C4-2B (cell line): ENCODE results near the gene COL24A1.
A peak's percentile ranks its signal among the peaks of the same experiment; 100 is the strongest.

Experiments
- H3K27ac ChIP-seq: fragments of 450-650 bp; 2 replicates; pipeline ENCODE4 v1.5.1; 2017
- ZFX ChIP-seq: fragments of 450-650 bp; IDR thresholded peaks from 2 replicates; pipeline ENCODE4 v1.6.1; 2017
- TF ChIP-seq, protein P1 (sequence below): fragments of 450-650 bp; conservative IDR thresholded peaks from 2 replicates; pipeline ENCODE4 v1.5.1; 2017; ENCODE audit warnings: mild to moderate bottlenecking

COL24A1 gene

DNA sequence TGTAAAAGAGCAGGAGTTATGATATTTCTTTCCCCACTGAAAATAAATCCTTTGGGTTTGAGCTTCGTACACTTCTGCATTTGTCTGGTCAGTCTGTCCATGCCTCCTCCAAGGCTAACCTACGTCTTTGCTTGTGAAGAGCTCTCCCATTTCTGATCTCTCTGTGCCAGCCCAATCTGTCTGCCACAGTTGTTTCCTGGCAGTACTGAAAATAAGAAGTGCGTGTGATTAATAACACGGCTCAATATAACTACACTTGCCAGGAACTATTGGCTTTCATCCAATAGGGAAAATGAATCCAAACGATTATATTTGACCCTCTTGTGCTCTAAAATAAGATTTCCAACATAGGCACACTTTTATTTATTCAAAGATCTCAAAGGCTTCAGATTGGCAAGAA, 19.2 kb upstream of the COL24A1 start:
- TF ChIP-seq, protein P1, sequence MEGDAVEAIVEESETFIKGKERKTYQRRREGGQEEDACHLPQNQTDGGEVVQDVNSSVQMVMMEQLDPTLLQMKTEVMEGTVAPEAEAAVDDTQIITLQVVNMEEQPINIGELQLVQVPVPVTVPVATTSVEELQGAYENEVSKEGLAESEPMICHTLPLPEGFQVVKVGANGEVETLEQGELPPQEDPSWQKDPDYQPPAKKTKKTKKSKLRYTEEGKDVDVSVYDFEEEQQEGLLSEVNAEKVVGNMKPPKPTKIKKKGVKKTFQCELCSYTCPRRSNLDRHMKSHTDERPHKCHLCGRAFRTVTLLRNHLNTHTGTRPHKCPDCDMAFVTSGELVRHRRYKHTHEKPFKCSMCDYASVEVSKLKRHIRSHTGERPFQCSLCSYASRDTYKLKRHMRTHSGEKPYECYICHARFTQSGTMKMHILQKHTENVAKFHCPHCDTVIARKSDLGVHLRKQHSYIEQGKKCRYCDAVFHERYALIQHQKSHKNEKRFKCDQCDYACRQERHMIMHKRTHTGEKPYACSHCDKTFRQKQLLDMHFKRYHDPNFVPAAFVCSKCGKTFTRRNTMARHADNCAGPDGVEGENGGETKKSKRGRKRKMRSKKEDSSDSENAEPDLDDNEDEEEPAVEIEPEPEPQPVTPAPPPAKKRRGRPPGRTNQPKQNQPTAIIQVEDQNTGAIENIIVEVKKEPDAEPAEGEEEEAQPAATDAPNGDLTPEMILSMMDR = no peak
- TF ChIP-seq ZFX = no peak
- H3K27ac ChIP-seq = no peak overlapping the region

DNA sequence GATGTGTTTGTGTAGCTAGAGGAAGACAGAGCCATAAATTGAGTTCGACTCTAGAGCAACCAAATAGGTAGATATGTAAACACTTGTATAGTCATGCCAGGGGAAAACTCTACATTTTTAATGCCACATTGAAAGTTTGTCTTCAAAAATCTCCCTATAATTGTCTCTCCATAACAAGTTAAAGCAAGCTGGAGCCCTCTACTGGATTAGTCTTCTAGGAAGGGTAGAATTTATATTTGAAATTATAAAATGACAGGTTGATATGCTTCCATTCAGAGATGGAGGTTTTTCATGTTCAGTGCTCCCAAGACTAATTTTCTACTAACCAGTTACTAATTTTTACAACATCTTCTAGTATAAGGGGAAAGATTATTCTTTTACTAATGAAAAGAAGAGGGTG, 13.1 kb upstream of the COL24A1 start:
- TF ChIP-seq ZFX = no peak
- TF ChIP-seq, protein P1 = peak; percentile 26
- no peak overlapping the region for H3K27ac ChIP-seq

DNA sequence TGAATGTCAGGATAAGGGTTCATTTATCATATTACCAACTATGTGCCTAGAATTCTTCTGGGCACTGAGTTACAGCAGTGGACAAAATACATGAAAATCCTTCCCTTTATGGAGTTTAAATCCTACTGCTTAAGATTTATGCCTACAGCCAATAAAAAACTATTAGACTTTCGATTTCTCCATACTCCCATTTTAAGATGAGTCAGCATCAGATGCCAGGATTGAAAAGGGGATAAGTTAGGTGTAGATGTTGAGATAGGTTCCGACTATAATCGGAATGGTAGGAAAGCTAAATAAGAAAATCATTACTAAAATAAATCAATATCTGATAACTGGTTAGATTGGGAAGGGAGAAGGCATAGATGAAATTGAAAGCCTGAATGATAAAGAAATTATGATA, 3.2 kb upstream of the COL24A1 start:
- no peak overlapping the region for H3K27ac ChIP-seq
- TF ChIP-seq, protein P1 = no peak
- TF ChIP-seq ZFX = no peak

DNA sequence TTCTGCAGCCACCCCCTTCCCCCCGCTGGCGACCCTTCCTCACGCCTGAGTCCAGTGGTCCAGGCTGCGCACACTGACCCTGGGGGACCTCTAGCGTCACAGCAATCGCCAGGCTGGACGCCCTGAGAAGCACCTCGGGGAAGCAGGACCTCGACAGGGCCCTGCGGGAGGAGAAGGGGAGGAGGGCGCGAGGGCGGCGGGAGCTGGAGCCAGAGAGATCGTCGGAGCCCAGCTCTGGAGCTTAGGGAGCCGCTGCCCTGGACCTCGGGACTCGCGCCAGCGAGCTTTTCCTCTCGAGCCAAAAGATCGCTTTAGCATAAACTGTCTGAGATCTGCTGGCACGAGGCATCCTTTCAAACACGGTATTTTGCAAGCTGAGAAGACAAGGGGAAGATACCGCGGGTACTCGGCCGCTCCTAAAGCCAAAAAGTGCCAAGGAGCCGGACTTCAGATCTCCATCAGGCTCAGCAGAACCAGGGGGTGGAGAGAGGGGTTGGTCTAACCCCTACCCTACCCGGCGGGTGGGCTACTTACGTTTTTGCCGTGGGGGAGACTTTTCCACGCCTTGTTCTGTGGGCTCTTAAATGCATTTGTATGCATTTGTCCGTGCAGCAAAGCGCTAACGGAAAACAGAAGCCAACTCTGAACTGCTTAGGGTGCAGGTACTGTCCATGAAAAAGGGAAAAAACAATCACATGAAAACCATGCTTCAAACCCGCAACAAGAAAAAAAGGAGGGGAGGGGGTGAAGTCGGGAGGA, 586 bp downstream of the COL24A1 start:
- TF ChIP-seq, protein P1 = no peak
- TF ChIP-seq ZFX = no peak
- no peak overlapping the region for H3K27ac ChIP-seq

DNA sequence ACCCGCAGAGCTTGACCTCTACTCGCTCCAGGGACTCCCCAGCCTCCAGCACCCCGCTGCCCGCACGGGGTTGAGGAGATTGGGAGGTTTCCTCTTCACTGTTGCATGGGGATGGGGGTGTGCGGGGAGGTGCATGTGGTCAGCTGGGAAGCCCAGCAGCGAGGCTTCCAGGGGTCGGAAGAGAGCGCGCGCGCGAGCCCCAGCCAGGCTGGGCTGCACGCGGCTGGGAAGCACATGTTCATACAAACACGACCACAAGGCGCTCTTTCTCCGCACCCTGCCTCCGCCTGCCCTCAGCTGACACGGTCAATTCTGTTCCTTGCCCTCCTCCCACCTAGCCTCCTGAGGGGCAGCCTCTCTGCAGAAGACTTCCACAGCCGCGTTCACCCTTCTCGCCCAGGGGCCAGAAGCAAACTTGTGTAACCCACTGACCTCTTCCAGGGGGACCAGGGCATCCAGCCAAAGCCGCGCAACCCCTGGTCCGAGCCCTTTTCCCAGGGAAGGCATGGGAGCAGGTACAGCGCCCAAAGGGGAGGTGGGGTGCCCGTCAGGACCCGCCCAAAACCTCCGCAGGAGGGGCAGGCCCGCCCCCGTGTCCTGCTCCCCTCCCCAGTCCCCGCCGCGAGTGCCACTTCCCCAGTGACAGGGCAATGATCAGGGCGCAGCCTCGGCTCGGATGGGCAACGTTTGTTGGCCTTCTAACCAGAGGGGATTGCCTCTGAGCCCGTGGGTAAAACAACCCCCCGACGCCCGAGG, 1.3 kb downstream of the COL24A1 start:
- no peak for TF ChIP-seq ZFX
- TF ChIP-seq, protein P1 = no peak
- no peak overlapping the region for H3K27ac ChIP-seq

DNA sequence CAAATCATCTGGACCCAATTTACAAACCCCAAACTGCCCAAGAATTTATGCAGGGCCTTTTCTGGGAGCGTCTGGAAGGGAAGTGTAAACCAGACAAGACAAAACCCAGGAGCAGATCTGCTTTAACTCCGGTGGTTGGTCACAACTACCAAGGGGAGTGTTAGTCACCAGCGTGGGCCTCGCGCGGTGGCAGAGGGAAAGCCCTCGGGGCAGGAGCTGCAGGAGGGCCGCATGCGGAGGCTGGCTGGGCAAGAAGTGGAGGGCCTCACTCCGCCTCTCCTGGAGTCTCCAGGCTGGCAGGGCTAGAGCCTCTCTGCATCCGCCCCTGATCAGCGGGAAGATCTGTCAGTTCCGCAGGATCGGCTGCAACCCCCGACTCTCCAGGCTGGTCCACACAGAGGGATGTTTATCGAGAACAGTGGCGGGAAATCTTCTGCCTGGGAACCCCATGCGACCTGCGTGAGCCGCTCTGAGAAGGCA, 2.0 kb downstream of the COL24A1 start:
- TF ChIP-seq, protein P1 = no peak
- TF ChIP-seq ZFX = no peak
- H3K27ac ChIP-seq = no peak overlapping the region

DNA sequence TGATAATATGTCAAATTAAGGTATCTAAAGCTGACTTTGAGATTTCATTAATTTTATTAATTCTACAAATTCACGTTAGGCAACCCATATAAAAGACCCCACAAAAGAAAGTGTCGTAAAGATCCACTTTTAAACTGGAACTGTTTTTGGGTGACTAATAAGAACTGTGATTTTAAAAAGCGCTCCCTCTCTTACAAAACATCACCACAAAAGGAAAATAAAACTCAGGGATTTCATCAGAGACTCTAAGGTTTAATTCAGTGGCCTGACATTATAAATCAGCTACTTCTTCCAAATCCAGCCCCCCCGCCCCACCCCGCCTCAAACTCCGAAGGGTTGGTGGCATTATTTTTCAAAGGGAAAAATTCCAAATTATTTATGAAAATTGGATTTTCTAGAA, 2.7 kb downstream of the COL24A1 start:
- no peak for TF ChIP-seq ZFX
- TF ChIP-seq, protein P1 = no peak

More for the DNA sequence above, 2.7 kb downstream of the COL24A1 start:
- no peak overlapping the region for H3K27ac ChIP-seq
